GM19035 (cell line): ENCODE measurements around the gene TMEM179.
"Not testable (repeated sequence)": the region's sequence is repeated elsewhere in the genome, so short reads cannot be mapped to it uniquely, and the experiment has no call there.

Source experiments
- ATAC-seq: cut with Tn5 transposase; IDR thresholded peaks from one replicate; pipeline ENCODE4 v1.9.1; 2021; ENCODE audit not compliant: unreplicated experiment

Gene TMEM179

GRCh38 chr14:104604458-104605449 lies at the start of gene TMEM179:
TSS of gene TMEM179 (minus strand) at chr14:104604772. CDS start at chr14:104604741, 31 bp downstream.
- no peak for ATAC-seq

- no peak for ATAC-seq
Observed at GRCh38 chr14:104654119-104654518, 49.5 kb upstream of the TMEM179 start.

GRCh38 chr14:104653130-104653920 lies 48.8 kb upstream of the TMEM179 start:
- ATAC-seq, result not testable (repeated sequence)

GRCh38 chr14:104652386-104652785 lies 47.8 kb upstream of the TMEM179 start:
- ATAC-seq, result no peak

- no peak for ATAC-seq
Observed at GRCh38 chr14:104651876-104652260, 47.3 kb upstream of the TMEM179 start.

GRCh38 chr14:104650981-104651875 lies 46.7 kb upstream of the TMEM179 start:
- no peak for ATAC-seq

GRCh38 chr14:104650057-104650980 lies 45.7 kb upstream of the TMEM179 start:
- no peak for ATAC-seq

GRCh38 chr14:104647467-104648043 lies 43.0 kb upstream of the TMEM179 start:
- ATAC-seq, result no peak

GRCh38 chr14:104644656-104645378 lies 40.2 kb upstream of the TMEM179 start:
- no peak for ATAC-seq

- no peak for ATAC-seq
Observed at GRCh38 chr14:104644091-104644635, 39.6 kb upstream of the TMEM179 start.

GRCh38 chr14:104643306-104643705 lies 38.7 kb upstream of the TMEM179 start:
- no peak for ATAC-seq

GRCh38 chr14:104642540-104642868 lies 37.9 kb upstream of the TMEM179 start:
- ATAC-seq, result no peak

- no peak for ATAC-seq
Observed at GRCh38 chr14:104641753-104642539, 37.4 kb upstream of the TMEM179 start.

- ATAC-seq, result no peak
Observed at GRCh38 chr14:104640681-104641080, 36.1 kb upstream of the TMEM179 start.

GRCh38 chr14:104639885-104640548 lies 35.4 kb upstream of the TMEM179 start:
- ATAC-seq, result no peak

- ATAC-seq, result no peak
Observed at GRCh38 chr14:104639471-104639870, 34.9 kb upstream of the TMEM179 start.

- no peak for ATAC-seq
Observed at GRCh38 chr14:104638927-104639450, 34.4 kb upstream of the TMEM179 start.
